Mesothelial cell of epicardium (in vitro differentiated cells): ENCODE measurements around the gene FBXO34. TPM values are rescaled to one million over a fixed set of nuclear protein-coding genes. Genes with fewer than 3 reads are reported as not detected.

Experiments
- DNase-seq, 2 experiments: peaks; one replicate each; pipeline ENCODE4 v3.0.0; 2021; ENCODE audit warnings: low spot score in 2 of 2; ENCODE audit not compliant: unreplicated experiment in 2 of 2
- H3K27ac Mint-ChIP-seq: 2 replicates; pipeline ENCODE4 v1.8.0; 2021; ENCODE audit warnings: mixed read lengths
- H3K27me3 Mint-ChIP-seq: 2 replicates; pipeline ENCODE4 v1.8.0; 2021; ENCODE audit warnings: low read depth, mixed read lengths
- H3K36me3 Mint-ChIP-seq: 2 replicates; pipeline ENCODE4 v1.8.0; 2021; ENCODE audit warnings: mixed read lengths
- H3K4me1 Mint-ChIP-seq: 2 replicates; pipeline ENCODE4 v1.8.0; 2021; ENCODE audit warnings: mixed read lengths
- H3K4me3 Mint-ChIP-seq: 2 replicates; pipeline ENCODE4 v1.8.0; 2021; ENCODE audit warnings: mild to moderate bottlenecking, moderate library complexity, mixed read lengths
- H3K9me3 Mint-ChIP-seq: 2 replicates; pipeline ENCODE4 v1.8.0; 2021; ENCODE audit warnings: mixed read lengths
- CTCF ChIP-seq: fragments of 200-600 bp; sonication (generic); IDR thresholded peaks from one replicate; pipeline ENCODE4 v1.5.0; 2021; ENCODE audit warnings: antibody characterized with exemption; ENCODE audit not compliant: unreplicated experiment
- total RNA-seq: library from RNA; stranded (reverse); gene quantifications from 3 replicates; pipeline ENCODE4 v1.2.1, GENCODE V29; 2021

The FBXO34 gene
- total RNA-seq, 1 donor from 2014 or later: 38.0 TPM

DNA sequence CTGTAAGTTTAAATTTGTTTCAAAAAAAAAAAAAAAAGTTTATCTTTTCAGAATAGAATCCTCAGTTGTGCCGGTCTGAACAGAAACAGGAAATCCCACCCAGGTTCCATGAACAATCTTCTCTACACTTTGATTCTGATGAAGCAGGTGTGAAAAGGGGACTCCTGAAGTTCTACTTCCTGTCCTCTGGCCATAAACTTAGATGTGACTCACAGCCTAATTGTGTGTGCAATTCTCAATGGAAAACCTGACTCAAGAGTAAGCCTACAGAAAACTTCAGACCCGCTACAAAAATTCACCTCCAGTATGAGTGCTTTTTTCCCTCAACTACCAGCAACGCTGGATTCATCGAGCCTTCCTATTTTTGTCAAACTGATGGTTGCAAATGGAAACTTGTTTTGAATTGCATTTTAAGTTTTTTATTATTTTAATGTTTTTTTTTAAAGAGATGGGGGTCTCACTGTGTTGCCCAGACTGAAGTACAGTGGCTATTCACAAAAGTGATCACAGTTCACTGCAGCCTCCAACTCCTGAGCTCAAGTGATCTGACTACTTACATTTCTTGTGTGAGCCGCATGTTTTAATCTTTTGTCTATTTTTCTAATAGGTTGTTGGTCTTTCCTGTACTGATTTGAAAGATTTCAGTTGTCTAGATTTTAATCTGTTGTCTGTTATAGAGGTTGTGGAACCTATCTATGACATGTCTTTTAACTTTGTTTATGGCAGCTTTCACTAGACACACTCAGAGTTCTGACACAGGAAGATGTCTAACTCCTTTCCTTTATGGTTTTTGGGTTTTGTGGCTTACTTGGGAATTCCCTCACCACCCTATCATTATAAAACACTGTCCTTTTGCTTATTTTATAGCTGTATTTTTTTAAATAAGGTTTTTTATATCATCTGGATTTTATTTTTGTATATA, 102.8 kb downstream of the FBXO34 start:
- no peak for DNase-seq
- Mint-ChIP-seq H3K36me3 (peaks cover 37% of the 10 kb centered on the region), H3K4me1 (no peaks in the 10 kb centered on the region), H3K9me3 (no peaks in the 10 kb centered on the region), H3K4me3 (no peak overlapping the region), H3K27ac (no peak overlapping the region), H3K27me3 (no peaks in the 10 kb centered on the region)
- TF ChIP-seq CTCF: no peak

GRCh38 chr14:55374771-55375170, 103.5 kb downstream of the FBXO34 start:
- DNase-seq: no peak
- no peak overlapping the region for H3K27ac Mint-ChIP-seq
- no peaks in the 10 kb centered on the region for H3K4me1 Mint-ChIP-seq
- H3K27me3 Mint-ChIP-seq: no peaks in the 10 kb centered on the region
- no peaks in the 10 kb centered on the region for H3K9me3 Mint-ChIP-seq
- H3K36me3 Mint-ChIP-seq: peaks cover 32% of the 10 kb centered on the region
- no peak for TF ChIP-seq CTCF
- H3K4me3 Mint-ChIP-seq: no peak overlapping the region

DNA sequence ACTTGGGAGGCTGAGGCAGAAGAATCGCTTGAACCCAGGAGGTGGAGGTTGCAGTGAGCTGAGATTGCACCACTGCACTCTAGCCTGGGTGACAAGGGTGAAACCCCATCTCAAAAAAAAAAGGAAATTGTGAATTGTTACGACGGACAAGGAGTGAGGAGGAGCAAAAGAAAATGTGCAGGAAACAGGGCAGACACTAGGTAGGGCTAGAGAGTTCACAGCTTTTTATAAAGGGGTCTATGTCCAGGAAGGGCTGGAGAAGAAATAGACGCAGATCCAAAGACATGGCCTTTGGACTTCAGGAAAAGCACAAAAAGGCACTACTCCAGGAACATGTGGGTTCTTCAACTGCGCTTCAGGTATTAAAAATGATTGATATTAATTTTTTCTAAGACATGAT, 106.0 kb downstream of the FBXO34 start:
- Mint-ChIP-seq H3K27ac (no peak overlapping the region), H3K27me3 (no peaks in the 10 kb centered on the region), H3K36me3 (peaks cover 40% of the 10 kb centered on the region), H3K9me3 (no peaks in the 10 kb centered on the region), H3K4me1 (no peaks in the 10 kb centered on the region), H3K4me3 (no peak overlapping the region)
- no peak for DNase-seq
- no peak for TF ChIP-seq CTCF

DNA sequence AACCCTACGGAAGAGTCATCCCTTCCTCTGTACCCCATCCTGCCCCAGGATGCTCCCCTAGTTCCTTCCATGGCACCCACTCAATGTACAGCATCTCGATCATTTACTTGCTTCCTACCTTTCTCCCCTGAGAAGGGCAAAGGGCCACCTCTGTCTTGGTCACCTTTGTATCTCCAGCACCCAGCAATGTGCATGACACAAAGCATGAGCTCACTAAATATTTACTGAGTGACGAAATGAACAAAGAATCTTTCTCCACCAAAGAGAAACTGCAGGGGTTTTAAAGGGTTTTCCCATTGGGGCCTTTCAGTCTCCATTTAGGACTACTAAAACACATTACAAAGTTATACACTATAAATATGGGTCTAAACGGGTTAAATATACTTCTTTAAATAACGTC, 109.8 kb downstream of the FBXO34 start:
- Mint-ChIP-seq H3K9me3 (no peaks in the 10 kb centered on the region), H3K27ac (no peak overlapping the region), H3K27me3 (no peaks in the 10 kb centered on the region), H3K36me3 (peaks cover 34% of the 10 kb centered on the region), H3K4me3 (no peak overlapping the region), H3K4me1 (no peaks in the 10 kb centered on the region)
- no peak for TF ChIP-seq CTCF
- no peak for DNase-seq

- DNase-seq: no peak
- no peak for TF ChIP-seq CTCF
- Mint-ChIP-seq H3K27me3 (no peaks in the 10 kb centered on the region), H3K27ac (no peak overlapping the region), H3K9me3 (no peaks in the 10 kb centered on the region), H3K4me1 (no peaks in the 10 kb centered on the region), H3K36me3 (peaks cover 29% of the 10 kb centered on the region), H3K4me3 (no peak overlapping the region)
Observed at GRCh38 chr14:55381561-55381960, 110.3 kb downstream of the FBXO34 start.
